GM18861 (cell line): Measurements from ENCODE around the gene MLLT10.
A peak's percentile ranks its signal among the peaks of the same experiment; 100 is the strongest.

ENCODE experiments used
- ATAC-seq: cut with Tn5 transposase; IDR thresholded peaks from one replicate; pipeline ENCODE4 v1.9.1; 2021; ENCODE audit not compliant: unreplicated experiment

MLLT10 gene

GRCh38 chr10:21727452-21728168, 193.6 kb downstream of the MLLT10 start:
- no peak for ATAC-seq

- ATAC-seq = no peak
Measured at GRCh38 chr10:21728618-21729017, 194.6 kb downstream of the MLLT10 start.

DNA sequence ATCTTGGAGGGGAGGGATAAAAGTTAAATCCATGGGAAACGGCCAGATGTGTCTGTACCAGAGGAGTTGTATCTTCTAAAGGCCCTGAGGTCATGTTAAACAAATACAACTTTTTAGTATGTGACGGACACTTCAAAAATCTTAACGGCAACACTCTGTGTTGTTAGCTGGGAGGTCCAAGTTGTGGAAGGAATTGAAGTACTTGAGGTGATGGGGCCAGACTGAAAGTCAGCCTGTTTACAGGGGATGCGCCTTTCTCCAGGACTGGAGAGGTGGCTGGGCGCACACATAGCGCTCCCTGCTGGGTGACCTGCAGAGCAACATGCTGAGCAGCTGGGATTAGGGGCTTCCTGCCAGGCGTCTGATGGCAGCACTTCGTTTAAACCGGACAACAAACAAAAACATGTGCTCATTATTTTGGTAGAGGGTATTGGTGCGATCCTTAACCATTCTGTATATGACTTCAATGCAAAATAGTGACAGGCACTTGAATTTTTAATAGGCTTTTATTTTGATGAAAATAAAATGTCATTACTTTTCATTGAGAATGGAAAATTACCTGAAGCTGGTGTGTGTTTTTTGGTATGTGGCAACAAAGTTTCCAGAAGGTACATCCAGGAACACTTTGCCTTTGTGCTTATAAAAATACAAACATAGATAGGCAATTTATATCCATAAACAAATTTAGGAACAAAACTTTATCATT, 198.2 kb downstream of the MLLT10 start:
- peak; percentile 93 for ATAC-seq

DNA sequence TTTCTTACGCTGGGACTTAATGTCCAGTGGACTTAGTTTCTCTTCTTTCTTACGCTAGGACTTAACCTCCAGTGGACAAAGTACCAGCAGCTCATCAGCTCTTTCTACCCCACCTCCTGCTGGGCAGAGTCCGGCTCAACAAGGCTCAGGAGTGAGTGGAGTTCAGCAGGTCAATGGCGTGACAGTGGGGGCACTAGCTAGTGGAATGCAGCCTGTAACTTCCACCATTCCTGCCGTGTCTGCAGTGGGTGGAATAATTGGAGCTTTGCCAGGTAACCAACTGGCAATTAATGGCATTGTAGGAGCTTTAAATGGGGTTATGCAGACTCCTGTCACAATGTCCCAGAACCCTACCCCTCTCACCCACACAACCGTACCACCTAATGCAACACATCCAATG, 199.7 kb downstream of the MLLT10 start:
- ATAC-seq = no peak

DNA sequence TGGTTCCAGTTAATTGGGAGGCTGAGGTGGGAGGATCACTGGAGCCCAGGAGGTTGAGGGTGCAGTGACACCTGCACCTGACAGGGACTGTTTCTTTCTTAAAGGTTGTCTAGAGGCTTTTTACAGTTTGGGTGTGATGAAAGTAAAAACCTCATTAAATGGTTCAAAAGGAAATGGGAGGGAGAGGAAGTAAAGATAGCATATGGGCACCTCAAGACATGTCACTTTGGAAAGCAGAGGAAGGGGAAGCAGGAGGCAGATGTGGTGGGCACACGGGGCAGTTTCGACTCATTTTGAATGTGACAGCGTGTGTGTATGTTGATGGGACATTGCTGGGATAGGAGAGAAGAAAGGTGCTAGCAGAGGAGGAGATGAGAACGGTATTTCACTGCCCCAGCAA, 203.1 kb downstream of the MLLT10 start:
- ATAC-seq = no peak

- ATAC-seq = no peak
Measured at GRCh38 chr10:21740989-21741388, 207.0 kb downstream of the MLLT10 start.

GRCh38 chr10:21742740-21743412, 208.8 kb downstream of the MLLT10 start:
- ATAC-seq = no peak

GRCh38 chr10:21744223-21744622, 210.2 kb downstream of the MLLT10 start:
- ATAC-seq = no peak

DNA sequence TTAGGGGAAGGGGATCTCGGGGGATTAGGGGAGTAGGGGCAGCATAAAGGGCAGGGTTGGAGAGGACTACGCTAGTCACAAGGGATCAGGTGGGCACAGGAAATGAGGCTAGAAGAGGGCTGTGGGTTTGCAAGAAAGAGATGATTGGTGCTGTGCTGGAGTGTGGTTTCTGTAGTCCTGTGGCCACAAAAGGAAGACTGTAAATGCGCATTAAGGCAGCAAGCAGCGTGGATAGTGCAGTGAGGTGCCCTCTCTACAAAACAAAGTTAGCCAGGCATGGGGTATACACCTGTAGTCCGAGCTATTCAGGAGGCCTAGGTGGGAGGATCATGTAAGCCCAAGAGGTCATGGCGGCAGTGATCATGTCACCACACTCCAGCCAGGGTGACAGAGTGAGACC, 212.1 kb downstream of the MLLT10 start:
- ATAC-seq = no peak

DNA sequence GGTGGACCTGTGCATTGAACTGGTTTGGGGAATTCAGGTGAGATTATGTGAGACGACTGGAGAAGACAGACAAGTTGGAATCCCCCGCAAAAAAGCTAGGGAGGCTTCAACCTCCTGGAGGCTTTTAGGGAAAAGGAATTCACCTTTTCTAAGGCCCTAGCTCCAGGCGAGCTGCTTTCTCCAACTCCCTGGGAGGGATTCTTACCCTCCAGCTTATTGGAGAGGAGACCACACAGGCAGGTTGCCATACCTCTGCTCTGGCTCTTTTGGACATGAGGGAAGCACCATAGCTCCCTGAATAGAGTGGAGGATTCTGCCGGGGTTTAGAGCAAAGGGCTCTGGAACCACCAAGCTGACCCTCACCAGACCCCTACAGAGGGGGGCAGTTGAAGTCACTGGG, 213.8 kb downstream of the MLLT10 start:
- no peak for ATAC-seq

- no peak for ATAC-seq
Measured at GRCh38 chr10:21749788-21750187, 215.8 kb downstream of the MLLT10 start.

DNA sequence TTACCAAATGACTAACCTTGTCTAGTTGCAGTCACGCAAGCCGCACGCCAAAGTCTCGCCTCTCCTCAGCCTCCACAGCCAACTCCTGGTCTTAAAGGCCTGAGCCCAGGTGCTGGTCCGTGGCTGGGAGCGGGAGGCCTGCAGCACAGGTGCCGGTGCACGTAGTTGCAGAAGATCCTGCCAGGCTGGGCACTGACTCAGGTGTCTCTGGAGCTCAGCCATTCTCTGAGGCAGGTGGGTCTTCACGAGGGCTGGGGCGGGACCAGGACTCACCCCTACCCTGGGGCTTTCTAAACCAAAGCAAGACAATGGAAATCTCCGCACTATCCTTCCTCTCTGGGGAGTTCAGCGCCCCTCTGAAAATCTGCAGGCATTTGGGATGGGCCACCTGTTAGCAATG, 216.4 kb downstream of the MLLT10 start:
- ATAC-seq = no peak

GRCh38 chr10:21751341-21752310, 217.6 kb downstream of the MLLT10 start:
- ATAC-seq = no peak

DNA sequence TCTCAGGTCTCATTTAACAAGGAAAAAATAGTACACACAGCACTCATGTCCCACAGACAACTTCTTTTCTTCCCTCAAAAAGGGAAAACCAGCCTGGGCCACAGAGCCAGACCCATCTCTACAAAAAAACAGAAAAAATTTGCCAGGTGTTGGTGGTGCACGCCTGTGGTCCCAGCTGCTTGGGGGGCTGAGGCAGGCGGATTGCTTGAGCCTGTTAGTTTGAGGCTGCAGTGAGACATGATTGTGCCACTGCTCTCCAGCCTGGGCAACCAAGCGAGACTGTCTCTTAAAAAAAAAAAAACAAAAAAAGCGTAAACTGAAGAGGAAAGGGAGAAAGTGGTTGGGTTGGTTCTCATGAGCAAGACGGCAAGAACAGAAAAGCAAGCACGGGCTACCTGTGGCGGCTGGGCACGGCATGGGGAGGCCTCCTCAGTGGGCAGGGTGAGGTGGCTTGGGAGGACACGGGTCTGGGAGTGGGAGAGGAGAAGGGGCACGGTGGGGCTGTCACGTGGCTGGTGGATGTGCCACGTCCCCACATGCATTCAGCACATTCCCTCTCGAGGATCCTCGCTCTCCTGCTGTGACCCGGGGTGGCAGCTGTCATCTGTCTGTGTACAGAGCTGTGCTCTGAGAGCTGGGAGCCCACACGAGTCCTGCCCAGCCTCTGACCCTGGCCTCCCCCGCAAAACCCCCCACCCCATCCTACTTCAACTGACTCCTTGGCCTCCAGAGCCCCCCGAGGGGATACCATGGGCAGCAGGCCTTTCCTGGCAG, 219.7 kb downstream of the MLLT10 start:
- ATAC-seq = no peak

DNA sequence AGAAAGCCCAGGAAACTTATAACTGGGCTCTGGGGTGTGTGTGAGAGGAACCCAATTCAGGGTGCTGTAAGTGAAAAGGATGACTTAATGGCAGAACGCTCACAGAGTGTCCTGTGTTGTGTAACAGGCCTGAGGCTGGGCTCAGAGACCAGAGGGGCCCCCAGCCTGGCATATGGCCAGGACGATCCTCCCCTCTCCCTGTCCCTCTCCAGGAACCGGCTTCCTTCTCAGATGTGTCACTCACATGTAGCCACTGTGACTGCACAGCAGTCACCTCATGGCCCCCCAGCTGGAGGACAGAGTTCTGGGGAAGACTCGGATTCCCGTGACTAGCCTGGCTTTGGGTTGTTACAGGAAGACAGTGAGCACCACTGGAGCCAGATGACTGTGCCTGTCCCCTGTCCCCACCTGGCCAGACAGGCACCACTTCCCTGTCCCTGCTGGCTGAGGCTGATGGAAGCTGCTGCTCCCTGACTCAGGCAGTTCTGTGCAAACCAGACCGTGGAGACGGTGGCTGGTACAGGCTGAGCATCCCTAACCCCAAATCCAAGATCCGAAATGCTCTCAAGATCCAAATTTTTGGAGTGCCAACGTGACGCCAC, 220.5 kb downstream of the MLLT10 start:
- no peak for ATAC-seq

- ATAC-seq = no peak
Measured at GRCh38 chr10:21756707-21757106, 222.7 kb downstream of the MLLT10 start.

DNA sequence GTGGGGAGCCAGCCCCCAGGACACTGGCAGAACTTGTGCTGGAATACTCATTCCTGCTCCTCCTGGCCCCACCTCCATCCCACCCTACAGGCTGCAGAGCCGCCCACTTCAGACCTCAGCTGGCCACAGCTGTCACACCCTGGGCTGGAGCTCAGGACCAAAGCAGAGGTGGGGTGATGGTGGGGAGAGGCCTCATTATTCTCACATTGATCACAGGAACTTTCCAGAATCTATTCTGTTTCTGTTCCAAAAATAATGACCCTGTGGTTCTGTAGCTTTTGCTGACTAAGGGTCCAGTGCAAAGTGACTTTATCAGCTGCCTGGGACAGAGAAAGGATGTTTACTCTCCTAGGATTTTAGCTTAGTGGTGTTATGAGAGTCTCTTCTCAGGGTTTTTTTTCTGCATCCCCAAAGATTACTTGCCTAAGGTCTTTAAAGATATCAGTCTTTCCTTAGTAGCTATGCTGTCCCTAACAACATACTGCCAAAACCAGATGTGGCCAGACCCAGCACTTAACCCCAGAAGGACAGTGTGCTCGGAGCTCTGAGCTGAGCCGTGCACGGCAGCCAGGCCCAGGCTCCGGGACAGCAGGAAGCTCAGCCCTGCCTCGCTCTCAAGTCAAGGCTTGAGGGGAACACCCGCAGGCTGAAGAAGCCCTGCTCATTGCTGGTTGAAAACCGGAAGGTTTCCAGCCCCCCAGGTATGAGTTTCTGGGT, 223.3 kb downstream of the MLLT10 start:
- ATAC-seq = no peak

GRCh38 chr10:21758239-21758638, 224.2 kb downstream of the MLLT10 start:
- ATAC-seq = no peak

DNA sequence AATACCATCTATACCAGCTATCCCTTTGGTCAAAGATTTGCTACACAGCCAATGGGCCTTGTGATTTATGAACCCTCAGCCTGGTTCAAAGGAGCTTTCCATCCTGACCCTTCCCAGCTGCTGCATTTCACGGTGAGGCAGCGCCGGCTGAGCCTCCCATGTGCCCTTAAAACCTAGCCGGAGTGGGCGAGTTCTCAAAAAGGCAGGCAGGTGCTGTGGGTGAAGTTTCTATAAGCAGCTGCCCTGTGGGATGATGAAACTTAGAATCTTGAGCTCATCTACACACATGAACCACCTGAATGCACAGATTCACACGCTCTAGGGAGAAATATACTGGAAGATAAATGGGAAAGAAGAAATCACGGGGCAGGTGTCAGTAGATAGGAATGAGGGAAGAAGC, 224.7 kb downstream of the MLLT10 start:
- no peak for ATAC-seq
